Non-pigmented ciliary epithelial cell (primary cell): ENCODE results near the gene CLDN11.

Source experiments
- DNase-seq: peaks from one replicate; pipeline ENCODE4 v3.0.0-alpha.2; 2010; ENCODE audit warnings: low read depth

Gene CLDN11

GRCh38 chr3:170418422-170419398, at the start of gene CLDN11:
CLDN11 (plus strand) TSS chr3:170418868; CDS start chr3:170419067, 199 bp downstream.
- no peak for DNase-seq

GRCh38 chr3:170368921-170369320, 49.7 kb upstream of the CLDN11 start:
- no peak for DNase-seq

- no peak for DNase-seq
Measured at GRCh38 chr3:170372190-170372879, 46.3 kb upstream of the CLDN11 start.

- peak; percentile 38 for DNase-seq
Measured at GRCh38 chr3:170383567-170383966, 35.1 kb upstream of the CLDN11 start.

GRCh38 chr3:170386468-170386867, 32.2 kb upstream of the CLDN11 start:
- DNase-seq: no peak

GRCh38 chr3:170387950-170388349, 30.7 kb upstream of the CLDN11 start:
- DNase-seq: no peak

GRCh38 chr3:170391108-170391507, 27.6 kb upstream of the CLDN11 start:
- DNase-seq: no peak

- no peak for DNase-seq
Measured at GRCh38 chr3:170397685-170398084, 21.0 kb upstream of the CLDN11 start.

- DNase-seq: no peak
Measured at GRCh38 chr3:170405101-170405500, 13.6 kb upstream of the CLDN11 start.

- DNase-seq: no peak
Measured at GRCh38 chr3:170410428-170411029, 8.1 kb upstream of the CLDN11 start.

GRCh38 chr3:170413291-170413690, 5.4 kb upstream of the CLDN11 start:
- DNase-seq: no peak

- peak; percentile 76 for DNase-seq
Measured at GRCh38 chr3:170414202-170414663, 4.4 kb upstream of the CLDN11 start.

GRCh38 chr3:170417090-170417489, 1.6 kb upstream of the CLDN11 start:
- DNase-seq: no peak

GRCh38 chr3:170419557-170420087, 954 bp downstream of the CLDN11 start:
- no peak for DNase-seq

- DNase-seq: no peak
Measured at GRCh38 chr3:170420307-170420821, 1.7 kb downstream of the CLDN11 start.

- no peak for DNase-seq
Measured at GRCh38 chr3:170421111-170421641, 2.5 kb downstream of the CLDN11 start.

GRCh38 chr3:170421758-170422157, 3.1 kb downstream of the CLDN11 start:
- no peak for DNase-seq

GRCh38 chr3:170423001-170423615, 4.4 kb downstream of the CLDN11 start:
- no peak for DNase-seq

GRCh38 chr3:170424879-170425278, 6.2 kb downstream of the CLDN11 start:
- peak; percentile 51 for DNase-seq

- DNase-seq: no peak
Measured at GRCh38 chr3:170425491-170426239, 7.0 kb downstream of the CLDN11 start.
